Liver (tissue), 9 donors: ENCODE results near the gene SMIM21. TPM values are rescaled to one million over a fixed set of nuclear protein-coding genes. Genes with fewer than 3 reads are reported as not detected.

Experiments used
- DNase-seq: peaks from one replicate; pipeline ENCODE4 v3.0.0-alpha.2; 2017; ENCODE audit warnings: low spot score
- H3K27ac ChIP-seq, 2 donors: one replicate each; pipeline ENCODE4 v1.7.0; 2013; ENCODE audit warnings: inconsistent platforms in 2 of 2, low read length in 2 of 2, control low read depth in 1 of 2, low read depth in 1 of 2, mild to moderate bottlenecking in 1 of 2
- H3K27me3 ChIP-seq, 4 donors: one replicate each; pipeline versions ENCODE4 v1.6.1 to v1.7.0; 2013; ENCODE audit warnings: low read length in 3 of 4, inconsistent platforms in 1 of 4, mild to moderate bottlenecking in 1 of 4, moderate library complexity in 1 of 4; ENCODE audit not compliant: control insufficient read depth in 4 of 4, insufficient read depth in 4 of 4
- H3K36me3 ChIP-seq, 4 donors: one replicate each; pipeline versions ENCODE4 v1.6.1 to v1.7.0; 2013; ENCODE audit warnings: low read length in 3 of 4, mild to moderate bottlenecking in 3 of 4, low read depth in 1 of 4, moderate library complexity in 1 of 4; ENCODE audit not compliant: control insufficient read depth in 4 of 4, insufficient read depth in 3 of 4
- H3K4me1 ChIP-seq, 4 donors: one replicate each; pipeline versions ENCODE4 v1.6.1 to v1.7.0; 2013; ENCODE audit warnings: low read length in 3 of 4, mild to moderate bottlenecking in 3 of 4, moderate library complexity in 1 of 4; ENCODE audit not compliant: control insufficient read depth in 4 of 4, insufficient read depth in 4 of 4
- H3K4me3 ChIP-seq, 3 donors: one replicate each; pipeline versions ENCODE4 v1.6.1 to v1.7.0; 2013; ENCODE audit warnings: low read length in 3 of 3, control low read depth in 1 of 3, low read depth in 1 of 3, mild to moderate bottlenecking in 1 of 3
- H3K9ac ChIP-seq, 2 donors: one replicate each; pipeline ENCODE4 v1.7.0; 2013; ENCODE audit warnings: low read length in 2 of 2, mild to moderate bottlenecking in 2 of 2, moderate library complexity in 2 of 2, control low read depth in 1 of 2, low read depth in 1 of 2
- H3K9me3 ChIP-seq, 4 donors: one replicate each; pipeline versions ENCODE4 v1.6.1 to v1.7.0; 2013; ENCODE audit warnings: low read length in 3 of 4; ENCODE audit not compliant: control insufficient read depth in 4 of 4
- EGR1 ChIP-seq, 2 donors: IDR thresholded peaks; 2 replicates each; pipeline ENCODE4 v1.6.1; 2016 to 2018; ENCODE audit warnings: antibody characterized with exemption in 2 of 2, low read depth in 2 of 2
- FOXA1 ChIP-seq: IDR thresholded peaks from 2 replicates; pipeline ENCODE4 v1.6.1; 2016; ENCODE audit warnings: antibody characterized with exemption
- FOXA2 ChIP-seq: IDR thresholded peaks from 2 replicates; pipeline ENCODE4 v1.6.1; 2016; ENCODE audit warnings: antibody characterized with exemption
- GABPA ChIP-seq, 2 donors: IDR thresholded peaks in 1 of 2; conservative IDR thresholded peaks in 1 of 2; 2 replicates each; pipeline ENCODE4 v1.6.1; 2016; ENCODE audit warnings: antibody characterized with exemption in 2 of 2, mild to moderate bottlenecking in 1 of 2, moderate library complexity in 1 of 2
- HNF4A ChIP-seq, 2 donors: conservative IDR thresholded peaks; 2 replicates each; pipeline ENCODE4 v1.6.1; 2016; ENCODE audit warnings: antibody characterized with exemption in 2 of 2, mild to moderate bottlenecking in 2 of 2
- HNF4G ChIP-seq: IDR thresholded peaks from 2 replicates; pipeline ENCODE4 v1.6.1; 2016; ENCODE audit warnings: antibody characterized with exemption
- JUND ChIP-seq, 2 donors: IDR thresholded peaks; 2 replicates each; pipeline ENCODE4 v1.6.1; 2016; ENCODE audit warnings: antibody characterized with exemption in 2 of 2
- NR2F2 ChIP-seq: IDR thresholded peaks from 2 replicates; pipeline ENCODE4 v1.6.1; 2016; ENCODE audit warnings: antibody characterized with exemption
- RAD21 ChIP-seq, 2 donors: IDR thresholded peaks; 2 replicates each; pipeline ENCODE4 v1.6.1; 2016; ENCODE audit warnings: antibody characterized with exemption in 2 of 2, mild to moderate bottlenecking in 2 of 2
- RXRA ChIP-seq, 2 donors: IDR thresholded peaks; 2 replicates each; pipeline ENCODE4 v1.6.1; 2017 to 2018; ENCODE audit warnings: antibody characterized with exemption in 2 of 2, mild to moderate bottlenecking in 1 of 2
- SP1 ChIP-seq: IDR thresholded peaks from 2 replicates; pipeline ENCODE4 v1.6.1; 2018; ENCODE audit warnings: antibody characterized with exemption, mild to moderate bottlenecking
- TAF1 ChIP-seq: conservative IDR thresholded peaks from 2 replicates; pipeline ENCODE4 v1.6.1; 2016; ENCODE audit warnings: antibody characterized with exemption, mild to moderate bottlenecking
- YY1 ChIP-seq: IDR thresholded peaks from 2 replicates; pipeline ENCODE4 v1.6.1; 2016; ENCODE audit warnings: antibody characterized with exemption, mild to moderate bottlenecking
- WGBS: extraction: QIAGEN DNeasy Blood & Tissue Kit; methylation state at CpG from one replicate; pipeline ENCODE4 v1.1.7; 2013; 5-methylcytosine and 5-hydroxymethylcytosine counted together
- polyA plus RNA-seq, 2 donors: library from polyadenylated mRNA; stranded (reverse) in 1 of 2; unstranded in 1 of 2; fragments of 200-250 nt in 1 of 2; fragments of >200 nt in 1 of 2; fragmentation: Nextera tagmentation in 1 of 2; extraction: Ambion mirVana in 1 of 2; gene quantifications; one replicate each; pipeline versions ENCODE4 v1.2.1 to v1.2.3, GENCODE V29; 2013 to 2015
- total RNA-seq, 2 donors: library from RNA; depleted of rRNA; stranded (reverse); fragments of >200 nt; gene quantifications; one replicate each; pipeline ENCODE4 v1.2.3, GENCODE V29; 2014
- TF ChIP-seq, protein P1 (sequence below): IDR thresholded peaks from 2 replicates; pipeline ENCODE4 v1.6.1; 2016; ENCODE audit warnings: antibody characterized with exemption
- TF ChIP-seq, protein P2 (sequence below): IDR thresholded peaks from 2 replicates; pipeline ENCODE4 v1.6.1; 2016; ENCODE audit warnings: antibody characterized with exemption
- TF ChIP-seq, protein P3 (sequence below): IDR thresholded peaks from 2 replicates; pipeline ENCODE4 v1.6.1; 2016; ENCODE audit warnings: antibody characterized with exemption
- TF ChIP-seq, protein P4 (sequence below): fragments of 150-350 bp; IDR thresholded peaks from 2 replicates; pipeline ENCODE4 v1.5.1; 2017; ENCODE audit warnings: improper control_type of control experiment, low read depth, low read length; ENCODE audit not compliant: missing input control
- donor health status: healthy.
- donor health status: healthy.
- donor health status: healthy.
- donor health status: healthy.
- donor health status: healthy.

Gene SMIM21
- total and polyA plus RNA-seq, 4 donors = not detected

DNA sequence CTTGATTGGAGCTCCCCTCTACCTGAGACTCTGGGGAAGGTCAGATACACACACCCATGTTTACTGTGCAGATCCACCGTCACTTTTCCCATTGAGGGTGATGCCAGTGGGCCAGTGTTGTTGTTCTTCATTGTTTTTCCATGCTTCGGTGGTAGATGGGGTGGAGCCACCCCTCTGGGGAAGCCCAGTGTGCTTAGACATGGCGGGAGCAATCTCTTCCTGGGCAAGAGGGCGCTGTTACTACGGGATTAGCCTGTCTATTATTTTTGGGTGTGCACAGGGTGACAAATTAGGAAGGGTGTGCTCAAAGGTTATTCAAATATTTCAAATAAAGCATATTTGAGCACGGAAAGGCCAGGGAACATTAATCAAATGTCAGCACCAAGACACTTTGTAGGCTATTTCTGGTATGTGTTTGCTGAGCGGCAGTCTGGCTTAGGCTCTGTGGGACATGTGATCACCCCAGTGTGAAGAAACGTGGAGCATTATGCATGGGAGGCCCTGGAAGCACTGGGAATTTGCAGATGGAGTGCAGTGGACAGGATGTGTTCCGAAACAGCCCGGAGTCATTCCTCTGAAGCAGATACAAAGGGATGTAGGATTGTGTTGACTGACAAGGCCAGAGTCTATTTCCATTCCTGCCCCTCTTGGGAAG lies 34.8 kb upstream of the SMIM21 start:
- DNase-seq = no peak
- H3K36me3 ChIP-seq = no peaks in the 10 kb centered on the region
- H3K4me1 ChIP-seq = peaks cover 0 to 4% (median 0%) of the 10 kb centered on the region in 4 donors
- H3K27me3 ChIP-seq = no peaks in the 10 kb centered on the region
- H3K27ac ChIP-seq = no peak overlapping the region
- WGBS = 69% methylated on average over 10 of the region's 10 CpGs
- H3K9ac ChIP-seq = no peak overlapping the region
- TF ChIP-seq HNF4G = no peak
- TF ChIP-seq, protein P1, sequence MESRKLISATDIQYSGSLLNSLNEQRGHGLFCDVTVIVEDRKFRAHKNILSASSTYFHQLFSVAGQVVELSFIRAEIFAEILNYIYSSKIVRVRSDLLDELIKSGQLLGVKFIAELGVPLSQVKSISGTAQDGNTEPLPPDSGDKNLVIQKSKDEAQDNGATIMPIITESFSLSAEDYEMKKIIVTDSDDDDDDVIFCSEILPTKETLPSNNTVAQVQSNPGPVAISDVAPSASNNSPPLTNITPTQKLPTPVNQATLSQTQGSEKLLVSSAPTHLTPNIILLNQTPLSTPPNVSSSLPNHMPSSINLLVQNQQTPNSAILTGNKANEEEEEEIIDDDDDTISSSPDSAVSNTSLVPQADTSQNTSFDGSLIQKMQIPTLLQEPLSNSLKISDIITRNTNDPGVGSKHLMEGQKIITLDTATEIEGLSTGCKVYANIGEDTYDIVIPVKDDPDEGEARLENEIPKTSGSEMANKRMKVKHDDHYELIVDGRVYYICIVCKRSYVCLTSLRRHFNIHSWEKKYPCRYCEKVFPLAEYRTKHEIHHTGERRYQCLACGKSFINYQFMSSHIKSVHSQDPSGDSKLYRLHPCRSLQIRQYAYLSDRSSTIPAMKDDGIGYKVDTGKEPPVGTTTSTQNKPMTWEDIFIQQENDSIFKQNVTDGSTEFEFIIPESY = no peak
- no peak for TF ChIP-seq TAF1
- TF ChIP-seq, protein P2, sequence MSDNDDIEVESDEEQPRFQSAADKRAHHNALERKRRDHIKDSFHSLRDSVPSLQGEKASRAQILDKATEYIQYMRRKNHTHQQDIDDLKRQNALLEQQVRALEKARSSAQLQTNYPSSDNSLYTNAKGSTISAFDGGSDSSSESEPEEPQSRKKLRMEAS = no peak
- TF ChIP-seq NR2F2 = no peak
- no peak for TF ChIP-seq SP1
- TF ChIP-seq YY1 = no peak
- TF ChIP-seq, protein P3, sequence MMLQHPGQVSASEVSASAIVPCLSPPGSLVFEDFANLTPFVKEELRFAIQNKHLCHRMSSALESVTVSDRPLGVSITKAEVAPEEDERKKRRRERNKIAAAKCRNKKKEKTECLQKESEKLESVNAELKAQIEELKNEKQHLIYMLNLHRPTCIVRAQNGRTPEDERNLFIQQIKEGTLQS = no peak
- TF ChIP-seq RAD21 (IDR thresholded peaks at IDR 0.05) = no peak
- TF ChIP-seq FOXA2 = no peak
- TF ChIP-seq, protein P4, sequence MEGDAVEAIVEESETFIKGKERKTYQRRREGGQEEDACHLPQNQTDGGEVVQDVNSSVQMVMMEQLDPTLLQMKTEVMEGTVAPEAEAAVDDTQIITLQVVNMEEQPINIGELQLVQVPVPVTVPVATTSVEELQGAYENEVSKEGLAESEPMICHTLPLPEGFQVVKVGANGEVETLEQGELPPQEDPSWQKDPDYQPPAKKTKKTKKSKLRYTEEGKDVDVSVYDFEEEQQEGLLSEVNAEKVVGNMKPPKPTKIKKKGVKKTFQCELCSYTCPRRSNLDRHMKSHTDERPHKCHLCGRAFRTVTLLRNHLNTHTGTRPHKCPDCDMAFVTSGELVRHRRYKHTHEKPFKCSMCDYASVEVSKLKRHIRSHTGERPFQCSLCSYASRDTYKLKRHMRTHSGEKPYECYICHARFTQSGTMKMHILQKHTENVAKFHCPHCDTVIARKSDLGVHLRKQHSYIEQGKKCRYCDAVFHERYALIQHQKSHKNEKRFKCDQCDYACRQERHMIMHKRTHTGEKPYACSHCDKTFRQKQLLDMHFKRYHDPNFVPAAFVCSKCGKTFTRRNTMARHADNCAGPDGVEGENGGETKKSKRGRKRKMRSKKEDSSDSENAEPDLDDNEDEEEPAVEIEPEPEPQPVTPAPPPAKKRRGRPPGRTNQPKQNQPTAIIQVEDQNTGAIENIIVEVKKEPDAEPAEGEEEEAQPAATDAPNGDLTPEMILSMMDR = no peak
- no peak for TF ChIP-seq JUND (IDR thresholded peaks at IDR 0.05)
- no peak for TF ChIP-seq EGR1 (IDR thresholded peaks at IDR 0.05; ENCODE audit: low read depth in 2 of 2)
- TF ChIP-seq GABPA (IDR thresholded peaks at IDR 0.05 in 1 of 2, conservative IDR thresholded peaks at IDR 0.05 in 1 of 2) = no peak
- TF ChIP-seq RXRA (IDR thresholded peaks at IDR 0.05) = no peak
- no peak for TF ChIP-seq FOXA1
- no peak for TF ChIP-seq HNF4A (conservative IDR thresholded peaks at IDR 0.05)
- H3K4me3 ChIP-seq = no peak overlapping the region
- peaks cover 0 to 8% (median 0%) of the 10 kb centered on the region in 4 donors for H3K9me3 ChIP-seq

DNA sequence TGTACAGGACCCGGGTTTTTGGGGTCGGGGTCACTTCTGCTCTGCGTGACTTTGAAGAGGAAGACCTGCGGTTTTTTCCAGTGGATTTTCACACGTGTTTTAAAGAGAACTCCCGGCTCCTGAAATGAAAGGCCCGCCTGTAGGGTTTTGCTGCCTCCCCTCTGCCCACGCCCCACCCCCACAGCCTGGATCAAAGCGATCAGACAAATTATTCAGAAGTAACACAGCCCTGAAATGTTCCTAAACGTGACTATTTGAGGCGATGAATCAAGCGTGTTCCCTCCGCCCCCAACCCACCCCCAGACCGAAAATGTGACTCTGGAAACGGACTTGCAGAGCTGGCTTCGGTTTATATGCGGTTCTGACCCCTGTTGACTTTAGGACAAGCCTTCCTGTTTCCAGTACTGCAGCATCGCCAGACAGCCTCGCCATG lies 28.7 kb upstream of the SMIM21 start:
- no peak for TF ChIP-seq RXRA (IDR thresholded peaks at IDR 0.05)
- Histone ChIP-seq H3K36me3 (no peaks in the 10 kb centered on the region), H3K27me3 (peaks cover 0 to 3% (median 0%) of the 10 kb centered on the region in 4 donors), H3K4me1 (peaks cover 0 to 18% (median 7%) of the 10 kb centered on the region in 4 donors), H3K9me3 (peaks cover 0 to 8% (median 0%) of the 10 kb centered on the region in 4 donors), H3K4me3 (peak overlapping the region; percentile 35 to 61 (median 55)), H3K9ac (no peak overlapping the region), H3K27ac (no peak overlapping the region)
- no peak for DNase-seq
- 10% methylated on average over 19 of the region's 19 CpGs for WGBS
